ENCODE results near the gene PLPPR4. TPM values are rescaled to one million over a fixed set of nuclear protein-coding genes. Genes with fewer than 3 reads are reported as not detected.

PLPPR4 gene
- total RNA-seq, 2 experiments from 2014 or later = not detected

DNA sequence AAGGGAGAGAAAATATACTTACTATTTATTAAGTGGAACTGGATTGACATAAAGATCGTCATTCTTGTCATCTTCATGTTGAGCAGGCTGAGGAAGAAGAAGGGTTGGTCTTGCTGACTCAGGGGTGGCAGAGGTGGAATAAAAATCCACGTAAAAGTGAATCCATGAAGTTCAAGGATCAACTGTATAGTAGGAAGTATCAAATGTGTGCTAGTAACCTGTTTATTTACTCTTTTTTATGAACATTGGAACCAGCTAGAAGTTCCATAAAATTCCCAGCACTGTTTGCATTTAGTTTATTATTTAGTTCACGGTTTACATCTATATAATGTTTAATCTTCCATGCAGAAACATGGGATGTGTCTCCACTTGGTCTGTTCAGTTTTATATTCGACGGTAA, 70.7 kb downstream of the PLPPR4 start:
- Histone ChIP-seq H3K9me3 (ENCODE audit: control insufficient read depth in 1 of 2, insufficient read depth in 1 of 2, low read length in 2 of 2) (no peaks in the 10 kb centered on the region), H3K36me3 (ENCODE audit: insufficient read depth, low read length) (no peaks in the 10 kb centered on the region), H3K27ac (ENCODE audit: low read depth in 1 of 2, low read length in 2 of 2) (no peak overlapping the region), H3K27me3 (ENCODE audit: control insufficient read depth in 1 of 2, insufficient read depth in 2 of 2, low read length in 2 of 2) (no peaks in the 10 kb centered on the region), H3K4me1 (ENCODE audit: insufficient read depth, low read length) (no peaks in the 10 kb centered on the region), H3K4me3 (ENCODE audit: low read length) (no peak overlapping the region)
- no peak overlapping the region for H3K27ac Mint-ChIP-seq
- H3K4me1 Mint-ChIP-seq (ENCODE audit: low read depth) = no peaks in the 10 kb centered on the region
- H3K36me3 Mint-ChIP-seq (ENCODE audit: low read depth) = no peaks in the 10 kb centered on the region
- ChIA-PET CTCF (no interaction called here), POLR2A (no interaction called here)
- no peak overlapping the region for H3K4me3 Mint-ChIP-seq
- TF ChIP-seq CTCF (IDR thresholded peaks at IDR 0.05) = no peak
- DNase-seq (no peak), ATAC-seq (ENCODE audit: poor library complexity) (no peak)
- no peaks in the 10 kb centered on the region for H3K27me3 Mint-ChIP-seq
- no peaks in the 10 kb centered on the region for H3K9me3 Mint-ChIP-seq
- intact Hi-C loops (cut with DNase I, micrococcal nuclease) = no loop called here

- H3K4me3 Mint-ChIP-seq = no peak overlapping the region
- H3K27ac Mint-ChIP-seq = no peak overlapping the region
- Histone ChIP-seq H3K9me3 (ENCODE audit: control insufficient read depth in 1 of 2, insufficient read depth in 1 of 2, low read length in 2 of 2) (no peaks in the 10 kb centered on the region), H3K27me3 (ENCODE audit: control insufficient read depth in 1 of 2, insufficient read depth in 2 of 2, low read length in 2 of 2) (no peaks in the 10 kb centered on the region), H3K4me3 (ENCODE audit: low read length) (no peak overlapping the region), H3K36me3 (ENCODE audit: insufficient read depth, low read length) (no peaks in the 10 kb centered on the region), H3K4me1 (ENCODE audit: insufficient read depth, low read length) (no peaks in the 10 kb centered on the region), H3K27ac (ENCODE audit: low read depth in 1 of 2, low read length in 2 of 2) (no peak overlapping the region)
- TF ChIP-seq CTCF (IDR thresholded peaks at IDR 0.05) = no peak
- intact Hi-C loops (cut with DNase I, micrococcal nuclease) = no loop called here
- peaks cover 7% of the 10 kb centered on the region for H3K27me3 Mint-ChIP-seq
- ChIA-PET POLR2A (no interaction called here), CTCF (no interaction called here)
- H3K36me3 Mint-ChIP-seq (ENCODE audit: low read depth) = no peaks in the 10 kb centered on the region
- DNase-seq (no peak), ATAC-seq (ENCODE audit: poor library complexity) (no peak)
- no peaks in the 10 kb centered on the region for H3K4me1 Mint-ChIP-seq (ENCODE audit: low read depth)
- H3K9me3 Mint-ChIP-seq = no peaks in the 10 kb centered on the region
Measured at GRCh38 chr1:99347041-99347684, 82.9 kb downstream of the PLPPR4 start.

DNA sequence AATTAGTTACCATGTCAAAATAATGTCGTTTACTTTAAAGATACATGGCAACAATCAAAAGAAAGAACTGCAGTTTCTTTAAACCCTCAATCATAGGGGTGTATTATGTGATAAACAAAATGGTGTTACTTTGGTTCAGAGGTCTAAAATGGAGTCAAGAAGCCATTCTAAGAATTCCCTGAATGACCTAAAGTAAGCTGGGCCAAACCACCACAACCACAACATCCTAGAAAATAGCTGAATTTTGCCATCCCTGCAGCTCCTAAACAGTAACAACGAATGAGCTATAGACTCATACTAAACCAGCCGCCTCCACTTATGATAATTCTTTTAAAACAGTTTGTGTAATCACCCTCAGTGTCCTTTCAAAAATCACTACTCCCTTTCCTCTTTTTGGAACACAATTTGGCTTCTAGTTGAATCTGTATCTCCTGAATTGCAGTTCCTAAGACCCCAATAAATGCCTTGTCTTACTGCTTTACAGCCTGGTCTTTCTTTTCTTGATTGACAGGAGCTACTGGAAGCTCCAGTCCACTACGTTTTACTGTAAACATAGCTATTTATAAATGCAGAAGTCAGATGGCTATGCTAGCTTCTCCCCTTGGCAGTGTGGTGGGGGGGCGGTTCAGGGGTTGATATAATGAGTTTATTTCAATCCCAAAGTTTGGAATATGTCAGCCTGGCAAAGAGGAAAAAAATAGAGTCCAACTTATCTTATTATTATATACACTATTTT, 84.3 kb downstream of the PLPPR4 start:
- H3K9me3 ChIP-seq (ENCODE audit: control insufficient read depth in 1 of 2, insufficient read depth in 1 of 2, low read length in 2 of 2) = no peaks in the 10 kb centered on the region
- no peaks in the 10 kb centered on the region for H3K36me3 ChIP-seq (ENCODE audit: insufficient read depth, low read length)
- Mint-ChIP-seq H3K4me3 (no peak overlapping the region), H3K27ac (no peak overlapping the region), H3K4me1 (ENCODE audit: low read depth) (no peaks in the 10 kb centered on the region), H3K9me3 (no peaks in the 10 kb centered on the region), H3K27me3 (no peaks in the 10 kb centered on the region), H3K36me3 (ENCODE audit: low read depth) (no peaks in the 10 kb centered on the region)
- no peaks in the 10 kb centered on the region for H3K4me1 ChIP-seq (ENCODE audit: insufficient read depth, low read length)
- no peak for TF ChIP-seq CTCF (IDR thresholded peaks at IDR 0.05)
- ChIA-PET POLR2A (no interaction called here), CTCF (no interaction called here)
- intact Hi-C loops (cut with DNase I, micrococcal nuclease) = no loop called here
- no peak overlapping the region for H3K27ac ChIP-seq (ENCODE audit: low read depth in 1 of 2, low read length in 2 of 2)
- DNase-seq = no peak
- H3K4me3 ChIP-seq (ENCODE audit: low read length) = no peak overlapping the region
- ATAC-seq (ENCODE audit: poor library complexity) = no peak
- H3K27me3 ChIP-seq (ENCODE audit: control insufficient read depth in 1 of 2, insufficient read depth in 2 of 2, low read length in 2 of 2) = no peaks in the 10 kb centered on the region

All from CD4-positive, alpha-beta T cell (primary cell).